NCI-H2171 (cell line): ENCODE measurements around the gene PLB1.

Source experiments
- DNase-seq: peaks from one replicate; lab custom pipeline; 2025; lab: John Stamatoyannopoulos, UW

Gene PLB1

GRCh38 chr2:28628987-28629386 lies 133.1 kb downstream of the PLB1 start:
- DNase-seq: no peak

GRCh38 chr2:28629910-28630309 lies 134.1 kb downstream of the PLB1 start:
- DNase-seq: no peak

GRCh38 chr2:28630341-28630740 lies 134.5 kb downstream of the PLB1 start:
- no peak for DNase-seq

- DNase-seq: no peak
Measured at GRCh38 chr2:28631514-28632206, 135.8 kb downstream of the PLB1 start.

GRCh38 chr2:28632791-28633190 lies 136.9 kb downstream of the PLB1 start:
- DNase-seq: no peak

GRCh38 chr2:28633204-28633603 lies 137.3 kb downstream of the PLB1 start:
- DNase-seq: no peak

GRCh38 chr2:28633746-28634145 lies 137.9 kb downstream of the PLB1 start:
- DNase-seq: no peak

- DNase-seq: no peak
Measured at GRCh38 chr2:28635191-28635611, 139.3 kb downstream of the PLB1 start.

GRCh38 chr2:28636491-28636890 lies 140.6 kb downstream of the PLB1 start:
- DNase-seq: no peak

- no peak for DNase-seq
Measured at GRCh38 chr2:28637066-28638047, 141.5 kb downstream of the PLB1 start.

GRCh38 chr2:28638102-28638501 lies 142.2 kb downstream of the PLB1 start:
- DNase-seq: no peak

GRCh38 chr2:28639092-28639691 lies 143.3 kb downstream of the PLB1 start:
- no peak for DNase-seq

- no peak for DNase-seq
Measured at GRCh38 chr2:28639836-28640235, 144.0 kb downstream of the PLB1 start.

GRCh38 chr2:28640260-28640907 lies 144.5 kb downstream of the PLB1 start:
- no peak for DNase-seq

GRCh38 chr2:28640908-28641300 lies 145.0 kb downstream of the PLB1 start:
- no peak for DNase-seq

- DNase-seq: no peak
Measured at GRCh38 chr2:28642796-28643195, 146.9 kb downstream of the PLB1 start.

GRCh38 chr2:28643327-28643726 lies 147.5 kb downstream of the PLB1 start:
- no peak for DNase-seq

GRCh38 chr2:28643911-28644334 lies 148.1 kb downstream of the PLB1 start:
- no peak for DNase-seq

- no peak for DNase-seq
Measured at GRCh38 chr2:28644760-28645159, 148.9 kb downstream of the PLB1 start.

- no peak for DNase-seq
Measured at GRCh38 chr2:28645553-28645952, 149.7 kb downstream of the PLB1 start.

- DNase-seq: no peak
Measured at GRCh38 chr2:28647682-28648081, 151.8 kb downstream of the PLB1 start.

- no peak for DNase-seq
Measured at GRCh38 chr2:28648147-28648546, 152.3 kb downstream of the PLB1 start.
